Right lobe of liver (tissue), 6 donors: Measurements from ENCODE around the gene MLXIPL. TPM values are rescaled to one million over a fixed set of nuclear protein-coding genes. Genes with fewer than 3 reads are reported as not detected.
A peak's percentile ranks its signal among the peaks of the same experiment; 100 is the strongest.

Experiments
- ATAC-seq, 4 donors: fragments of 200-7000 bp; cut with Tn5 transposase; one replicate each; pipeline ENCODE4 v1.9.1; 2020; ENCODE audit warnings: mild to moderate bottlenecking in 4 of 4, moderate library complexity in 4 of 4
- DNase-seq, 3 donors: peaks; one replicate each; pipeline ENCODE4 v3.0.0-alpha.2; 2020
- H3K27ac ChIP-seq, 3 donors: fragments of 200-600 bp; one replicate each; pipeline ENCODE4 v1.8.0; 2022
- H3K27me3 ChIP-seq, 2 donors: fragments of 200-600 bp; one replicate each; pipeline ENCODE4 v1.8.0; 2022
- H3K36me3 ChIP-seq, 4 donors: fragments of 200-600 bp; sonication (generic) in 1 of 4; one replicate each; pipeline versions ENCODE4 v1.5.1 to v1.8.0; 2017 to 2022; ENCODE audit warnings: control low read depth in 1 of 4
- H3K4me1 ChIP-seq, 4 donors: fragments of 200-600 bp; sonication (generic) in 1 of 4; one replicate each; pipeline versions ENCODE4 v1.5.1 to v1.8.0; 2017 to 2022; ENCODE audit warnings: control low read depth in 1 of 4
- H3K4me3 ChIP-seq, 3 donors: fragments of 200-600 bp; one replicate each; pipeline ENCODE4 v1.8.0; 2022
- H3K9me3 ChIP-seq, 4 donors: fragments of 200-600 bp; sonication (generic) in 1 of 4; one replicate each; pipeline versions ENCODE4 v1.5.1 to v1.8.0; 2017 to 2022; ENCODE audit warnings: control low read depth in 1 of 4
- CTCF ChIP-seq, 4 donors: fragments of 200-600 bp in 3 of 4; fragments of 450-650 bp in 1 of 4; IDR thresholded peaks; one replicate each; pipeline versions ENCODE4 v1.5.1 to v1.8.0; 2016 to 2022; ENCODE audit warnings: antibody characterized with exemption in 4 of 4, mild to moderate bottlenecking in 2 of 4
- POLR2A ChIP-seq: fragments of 450-650 bp; IDR thresholded peaks from one replicate; pipeline ENCODE4 v1.6.1; 2017; ENCODE audit warnings: antibody characterized with exemption, mild to moderate bottlenecking
- WGBS: methylation state at CpG from one replicate; pipeline ENCODE4 v1.1.6; 2018; ENCODE audit warnings: low coverage, low lambda C conversion rate; ENCODE audit not compliant: insufficient coverage; ENCODE audit errors: missing lambda C conversion rate; 5-methylcytosine and 5-hydroxymethylcytosine counted together
- intact Hi-C, 2 donors: fragments of 100-400 bp; cut with DNase I; formaldehyde crosslinking; loops; one replicate each; pipeline versions ENCODE4 v1.11.2 to v1.14.1; 2022
- total RNA-seq, 6 experiments: library from RNA; depleted of rRNA in 2 of 6; stranded (reverse); fragments of >200 nt in 2 of 6; fragmentation: NEBNext Ultra II Directional in 3 of 6; extraction: Animal tissue kit (Norgen Biotek cat#: 25700) in 3 of 6; gene quantifications; one replicate each; pipeline versions ENCODE4 v1.1.0 to v1.2.4, GENCODE V29; 2016 to 2023
- donor health status: DM: no; HTN: yes; CAD: no.
- donor health status: DM: no; HTN: no; CAD: no.
- donor health status: DM: no; HTN: no; CAD: no.
- donor health status: DM: no; HTN: yes; CAD: no.
- donor health status: DM: no; HTN: yes; CAD: no.

MLXIPL gene
- total RNA-seq, 6 experiments from 2014 or later: 53.5 to 552 (median 225) TPM

GRCh38 chr7:73578342-73579128 lies 45.8 kb downstream of the MLXIPL start, which contains the start of gene TBL2:
Gene TBL2 (minus strand): TSS chr7:73578579. CDS start chr7:73578549, 30 bp downstream.
- Histone ChIP-seq H3K4me1 (peaks cover 0 to 9% (median 2%) of the 10 kb centered on the region in 4 donors), H3K9me3 (no peaks in the 10 kb centered on the region), H3K27ac (peak within 1 kb of the TSS; percentile 57 to 89 (median 66)), H3K36me3 (peaks cover 0 to 14% (median 7%) of the 10 kb centered on the region in 4 donors), H3K27me3 (no peaks in the 10 kb centered on the region), H3K4me3 (peak within 1 kb of the TSS; percentile 85 to 98 (median 93))
- 1% methylated on average over 43 of the region's 75 CpGs for WGBS
- intact Hi-C loops: no loop called here
- DNase-seq: peak; percentile 99
- TF ChIP-seq CTCF (IDR thresholded peaks at IDR 0.05) (peak in 3 of 4 donors; percentile 15 to 29 (median 22)), POLR2A (peak; percentile 88)
- peak; percentile 94 to 99 (median 96) for ATAC-seq

DNA sequence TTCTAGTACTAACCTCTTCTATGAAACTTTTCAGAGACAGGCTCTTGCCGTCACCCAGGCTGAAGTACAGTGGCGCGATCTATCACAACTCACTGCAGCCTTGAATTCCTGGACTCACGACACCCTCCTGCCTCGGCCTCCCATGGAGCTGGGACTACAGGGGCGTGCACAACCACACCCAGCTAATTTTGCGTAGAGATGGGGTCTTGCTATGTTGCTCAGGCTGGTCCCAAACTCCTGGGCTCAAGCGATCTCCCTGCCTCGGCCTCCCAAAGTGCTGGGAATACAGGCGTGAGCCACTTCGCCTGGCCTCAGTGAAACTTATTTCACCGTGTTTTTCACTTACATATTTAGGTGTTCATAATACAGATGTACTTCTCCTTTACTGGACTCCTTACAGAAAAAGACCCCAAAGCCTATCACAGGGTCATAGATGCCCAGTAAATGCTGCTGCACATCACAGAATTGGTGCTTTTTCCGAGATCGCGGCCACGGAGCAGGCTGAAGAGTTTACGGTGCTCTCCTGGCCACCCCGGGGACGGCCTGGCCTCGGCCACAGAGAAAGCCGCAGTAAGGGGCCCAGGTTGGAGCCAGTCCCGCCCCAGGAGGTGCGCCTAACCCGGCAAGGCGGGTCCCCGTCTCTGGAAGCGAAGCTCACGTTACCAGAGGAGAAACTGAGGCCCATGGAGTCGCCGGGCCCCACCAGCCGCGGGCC lies 46.5 kb downstream of the MLXIPL start:
- 15% methylated on average over 14 of the region's 32 CpGs for WGBS
- ATAC-seq (peak; percentile 1 to 21 (median 4)), DNase-seq (peak in 2 of 3 donors; percentile 24 to 47)
- H3K36me3 ChIP-seq: peaks cover 0 to 22% (median 14%) of the 10 kb centered on the region in 4 donors
- peaks cover 0 to 9% (median 2%) of the 10 kb centered on the region in 4 donors for H3K4me1 ChIP-seq
- intact Hi-C loops: no loop called here
- no peak for TF ChIP-seq CTCF (IDR thresholded peaks at IDR 0.05)
- H3K27me3 ChIP-seq: no peaks in the 10 kb centered on the region
- H3K9me3 ChIP-seq: no peaks in the 10 kb centered on the region
- H3K4me3 ChIP-seq: peak overlapping the region; percentile 85 to 98 (median 93)
- H3K27ac ChIP-seq: peak overlapping the region; percentile 56 to 89 (median 66)

DNA sequence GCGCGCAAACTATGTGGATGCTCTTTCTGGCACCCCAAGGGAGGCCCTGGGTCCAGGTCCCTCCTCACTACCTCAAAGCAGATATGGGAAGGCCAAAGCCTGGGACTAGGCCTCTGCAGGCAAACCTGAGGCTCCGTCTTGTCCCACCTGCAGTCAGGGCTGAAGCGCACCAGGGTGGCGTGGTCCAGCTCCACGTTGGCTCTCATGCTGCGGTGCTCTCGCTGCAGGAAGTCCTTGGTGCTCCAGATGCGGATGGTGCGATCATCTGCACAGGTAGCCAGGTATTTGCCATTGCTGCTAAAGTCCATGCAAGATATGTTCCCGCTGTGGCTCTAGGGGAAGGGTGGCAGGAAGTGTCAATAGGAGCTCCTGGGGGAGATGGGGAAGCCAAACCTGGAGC lies 50.5 kb downstream of the MLXIPL start:
- peaks cover 0 to 50% (median 36%) of the 10 kb centered on the region in 4 donors for H3K36me3 ChIP-seq
- intact Hi-C loops: no loop called here
- TF ChIP-seq POLR2A: no peak
- TF ChIP-seq CTCF (IDR thresholded peaks at IDR 0.05): no peak

GRCh38 chr7:73573276-73573675 lies 51.0 kb downstream of the MLXIPL start:
- H3K27ac ChIP-seq: no peak overlapping the region
- peaks cover 0 to 9% (median 2%) of the 10 kb centered on the region in 4 donors for H3K4me1 ChIP-seq
- DNase-seq: peak in 1 of 3 donors; percentile 36
- 100% methylated on average over 1 of the region's 9 CpGs for WGBS
- intact Hi-C loops: no loop called here
- no peak for ATAC-seq
- no peaks in the 10 kb centered on the region for H3K27me3 ChIP-seq
- TF ChIP-seq CTCF (IDR thresholded peaks at IDR 0.05) (no peak), POLR2A (no peak)
- H3K4me3 ChIP-seq: no peak overlapping the region
- no peaks in the 10 kb centered on the region for H3K9me3 ChIP-seq
- peaks cover 0 to 50% (median 36%) of the 10 kb centered on the region in 4 donors for H3K36me3 ChIP-seq

More for the DNA sequence above, 50.5 kb downstream of the MLXIPL start:
- Histone ChIP-seq H3K27me3 (no peaks in the 10 kb centered on the region), H3K27ac (no peak overlapping the region), H3K4me3 (no peak overlapping the region), H3K9me3 (no peaks in the 10 kb centered on the region), H3K4me1 (peaks cover 0 to 9% (median 2%) of the 10 kb centered on the region in 4 donors)
- ATAC-seq: no peak
- DNase-seq: peak in 1 of 3 donors; percentile 20
- no CpG with 5 or more reads among the region's 11 CpGs for WGBS
